Measurements from ENCODE around the gene KIF3B.
"Not testable (repeated sequence)": the region's sequence is repeated elsewhere in the genome, so short reads cannot be mapped to it uniquely, and the experiment has no call there.

KIF3B gene

GRCh38 chr20:32322260-32322659 lies 44.8 kb downstream of the KIF3B start:
- intact Hi-C loops (cut with DNase I); DNase-seq: not testable (repeated sequence)

DNA sequence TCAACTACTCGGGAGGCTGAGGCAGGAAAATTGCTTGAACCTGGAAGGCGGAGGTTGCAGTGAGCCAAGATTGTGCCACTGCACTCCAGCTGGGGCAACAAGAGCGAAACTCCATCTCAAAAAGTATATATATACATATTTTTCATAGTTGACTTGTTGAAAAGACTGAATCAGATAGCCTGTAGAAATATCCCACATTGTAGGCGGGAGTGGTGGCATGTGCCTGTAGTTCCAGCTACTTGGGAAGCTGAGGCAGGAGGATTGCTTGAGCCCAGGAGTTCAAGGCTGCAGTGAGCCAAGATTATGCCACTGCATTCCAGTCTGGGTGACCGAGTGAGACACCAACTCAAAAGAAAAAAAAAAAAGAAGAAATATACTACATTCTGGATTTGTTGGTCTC lies 46.3 kb downstream of the KIF3B start:
- intact Hi-C loops (cut with DNase I); DNase-seq: not testable (repeated sequence)

GRCh38 chr20:32325706-32326503 lies 48.5 kb downstream of the KIF3B start:
- DNase-seq = no peak
- intact Hi-C loops (cut with DNase I) = no loop called here

DNA sequence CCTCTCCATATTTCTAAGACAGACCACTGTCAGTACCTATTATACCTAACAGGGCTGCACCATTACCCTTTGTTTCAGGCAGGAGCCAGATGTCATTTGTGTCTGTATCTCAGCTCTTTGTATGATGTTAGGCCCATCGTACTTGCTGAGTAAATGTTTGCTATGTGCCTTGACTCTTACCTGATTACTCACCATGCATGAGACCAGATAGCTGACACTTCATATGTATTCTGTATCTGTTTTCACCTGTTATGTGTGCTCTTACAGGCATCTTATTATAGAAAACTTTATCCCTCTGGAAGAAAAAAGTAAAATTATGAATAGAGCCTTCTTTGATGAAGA lies 49.0 kb downstream of the KIF3B start:
- intact Hi-C loops (cut with DNase I) = no loop called here
- no peak for DNase-seq

DNA sequence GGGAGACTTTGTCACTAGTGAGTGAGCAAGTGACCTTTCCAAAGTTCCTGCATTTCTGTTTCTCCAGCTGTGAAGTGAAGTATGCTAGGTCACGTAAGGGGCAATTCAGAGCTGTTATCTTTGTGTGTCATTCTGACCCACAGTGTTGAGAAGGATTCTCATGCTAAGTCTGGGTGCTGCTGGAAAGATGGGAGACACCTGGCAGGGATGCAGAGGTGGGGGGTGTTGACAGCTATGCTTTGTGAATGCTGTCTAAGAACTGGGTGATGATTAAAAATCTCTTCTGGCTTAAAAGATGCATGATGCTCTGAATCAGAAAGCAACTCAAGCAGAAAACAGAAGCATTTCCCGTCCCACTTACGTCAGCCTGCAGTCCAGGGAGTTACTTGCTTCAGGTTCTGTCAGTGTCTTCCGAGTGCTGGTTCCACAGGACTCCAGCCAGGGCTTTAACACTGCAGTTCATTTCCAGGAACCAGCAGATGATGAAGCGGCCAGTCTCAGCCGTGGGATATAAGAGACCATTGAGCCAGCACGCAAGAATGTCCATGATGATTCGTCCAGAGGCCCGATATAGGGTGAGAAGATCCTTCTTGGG lies 49.7 kb downstream of the KIF3B start:
- no peak for DNase-seq
- intact Hi-C loops (cut with DNase I) = no loop called here

- intact Hi-C loops (cut with DNase I) = no loop called here
- DNase-seq = no peak
These were observed 52.5 kb downstream of the KIF3B start for GRCh38 chr20:32329817-32330554.

DNA sequence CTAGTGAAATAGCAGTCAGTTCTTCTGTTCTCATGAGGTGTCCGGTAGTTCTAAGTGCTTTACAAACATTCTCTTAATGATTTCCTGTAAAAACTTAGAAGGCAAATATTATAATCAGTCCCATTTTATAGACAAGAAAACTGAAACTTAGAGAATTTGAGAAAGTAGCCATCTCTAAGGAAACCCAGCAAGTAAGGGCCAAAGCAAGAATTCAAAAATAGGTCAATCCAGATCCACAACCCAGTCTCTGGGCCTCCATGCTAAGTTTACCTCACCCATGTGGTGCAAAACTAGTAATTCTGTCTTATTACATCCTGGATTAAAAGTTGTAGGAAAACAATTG lies 53.1 kb downstream of the KIF3B start:
- no peak for DNase-seq
- intact Hi-C loops (cut with DNase I) = no loop called here

- no peak for DNase-seq
- intact Hi-C loops (cut with DNase I) = no loop called here
These were observed 55.2 kb downstream of the KIF3B start for GRCh38 chr20:32332614-32333013.

GRCh38 chr20:32333181-32333987 lies 55.9 kb downstream of the KIF3B start:
- intact Hi-C loops (cut with DNase I) = no loop called here
- DNase-seq = no peak

- peak in 5 of 10 donors; percentile 13 to 89 (median 53) for DNase-seq
- intact Hi-C loops (cut with DNase I) = no loop called here
These were observed 56.8 kb downstream of the KIF3B start for GRCh38 chr20:32333988-32334885.

GRCh38 chr20:32336918-32337347 lies 59.5 kb downstream of the KIF3B start:
- intact Hi-C loops (cut with DNase I) = loop anchor here (5.0 kb wide), 1 partner anchor 115 kb away; no protein-coding TSS in a partner anchor
- no peak for DNase-seq

- intact Hi-C loops (cut with DNase I) = loop anchor here (5.0 kb wide), 1 partner anchor 114 kb away; no protein-coding TSS in a partner anchor
- DNase-seq = no peak
These were observed 60.6 kb downstream of the KIF3B start for GRCh38 chr20:32337937-32338661.

DNA sequence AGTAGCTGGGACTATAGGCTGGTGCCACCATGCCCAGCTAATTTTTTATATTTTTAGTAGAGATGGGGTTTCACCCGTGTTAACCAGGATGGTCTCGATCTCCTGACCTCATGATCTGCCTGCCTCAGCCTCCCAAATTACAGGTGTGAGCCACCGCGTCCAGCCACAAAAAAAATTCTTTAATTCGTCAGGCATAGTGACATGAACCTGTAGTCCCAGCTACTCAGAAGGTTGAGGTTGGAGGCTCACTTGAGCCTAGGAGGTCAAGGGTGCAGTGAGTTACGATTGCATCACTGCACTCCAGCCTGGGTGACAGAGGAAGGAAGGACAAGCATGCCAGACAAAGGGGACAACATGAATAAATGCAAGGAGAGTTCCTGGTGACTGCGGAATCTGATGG lies 61.2 kb downstream of the KIF3B start:
- intact Hi-C loops (cut with DNase I) = loop anchor here (5.0 kb wide), 1 partner anchor 114 kb away; no protein-coding TSS in a partner anchor
- peak in 1 of 10 donors; percentile 42 for DNase-seq

- intact Hi-C loops (cut with DNase I) = loop anchor here (5.0 kb wide), 1 partner anchor 113 kb away; no protein-coding TSS in a partner anchor
These were observed 61.7 kb downstream of the KIF3B start for GRCh38 chr20:32339116-32339515.

GRCh38 chr20:32341053-32341452 lies 63.6 kb downstream of the KIF3B start:
- DNase-seq; intact Hi-C loops (cut with DNase I): not testable (repeated sequence)

More at GRCh38 chr20:32339116-32339515, 61.7 kb downstream of the KIF3B start:
- peak in 1 of 10 donors; percentile 56 for DNase-seq

- no peak for DNase-seq
- intact Hi-C loops (cut with DNase I) = no loop called here
These were observed 66.0 kb downstream of the KIF3B start for GRCh38 chr20:32343439-32343838.

DNA sequence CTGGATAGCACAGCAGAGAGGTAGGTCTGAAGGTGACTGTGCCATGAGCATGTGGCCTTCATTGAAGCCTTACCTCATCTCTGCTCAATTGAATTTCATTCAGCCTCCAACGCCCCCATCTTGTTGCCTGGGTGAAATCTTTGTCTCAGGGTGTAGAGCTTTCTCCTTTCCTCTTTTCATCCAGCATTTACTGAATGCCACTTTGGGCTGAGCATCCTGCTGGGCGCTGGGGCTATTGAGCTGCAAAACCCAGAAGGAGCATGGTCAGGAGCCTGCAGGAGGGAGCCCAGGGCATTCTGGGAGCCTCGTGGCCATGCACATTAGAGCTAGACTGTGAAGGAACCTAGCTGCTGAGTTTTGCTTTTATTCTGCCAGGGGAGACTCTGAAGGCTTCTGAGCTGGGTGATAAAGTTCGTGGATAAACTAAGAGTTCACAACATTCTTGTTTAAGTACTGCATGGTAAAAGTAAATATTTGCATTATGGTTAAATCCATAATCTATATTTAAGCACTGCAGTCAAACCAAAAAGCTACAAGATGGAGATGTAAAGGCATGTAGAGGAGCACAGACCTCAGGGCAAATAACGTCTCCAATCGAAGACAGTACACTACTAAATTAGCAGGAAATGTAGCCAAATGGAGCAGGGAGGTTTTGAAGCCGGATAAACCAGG lies 67.5 kb downstream of the KIF3B start:
- DNase-seq = peak in 1 of 10 donors; percentile 33
- intact Hi-C loops (cut with DNase I) = no loop called here

- no peak for DNase-seq
- intact Hi-C loops (cut with DNase I) = no loop called here
These were observed 70.8 kb downstream of the KIF3B start for GRCh38 chr20:32348207-32348606.

All from posterior cingulate gyrus (tissue), 11 donors.